G401 (cell line): ENCODE measurements around the gene HERC5. TPM values are rescaled to one million over a fixed set of nuclear protein-coding genes. Genes with fewer than 3 reads are reported as not detected.
"Not testable (repeated sequence)": the region's sequence is repeated elsewhere in the genome, so short reads cannot be mapped to it uniquely, and the experiment has no call there.

Experiments used
- DNase-seq: peaks from one replicate; pipeline ENCODE4 v3.0.0-alpha.2; 2015; ENCODE audit warnings: low spot score
- in situ Hi-C: cut with HindIII; loops from 2 replicates; pipeline ENCODE4 v1.10.0; 2016; ENCODE audit warnings: low sequenced_read_pairs, mixed read lengths
- total RNA-seq: library from RNA; depleted of rRNA; stranded (reverse); fragments of >200 nt; shearing (Covaris generic); gene quantifications from 2 replicates; pipeline ENCODE4 v1.2.3, GENCODE V29; 2014; rRNA removed

Gene HERC5
- total RNA-seq = 19.4 and 23.5 TPM in 2 replicates

- peak; percentile 46 for DNase-seq
- in situ Hi-C loops = no loop called here
Observed at GRCh38 chr4:88456670-88457306, at the start of gene HERC5. Gene HERC5, plus strand, starts transcription at chr4:88457119. Its CDS starts 151 bp downstream, at chr4:88457270.

GRCh38 chr4:88409206-88409605 is 47.7 kb upstream of the HERC5 start:
- in situ Hi-C loops = no loop called here
- no peak for DNase-seq

- in situ Hi-C loops = no loop called here
- DNase-seq = no peak
Observed at GRCh38 chr4:88409789-88410188, 47.1 kb upstream of the HERC5 start.

GRCh38 chr4:88411491-88412096 is 45.3 kb upstream of the HERC5 start:
- in situ Hi-C loops = no loop called here
- DNase-seq = no peak

GRCh38 chr4:88413801-88414200 is 43.1 kb upstream of the HERC5 start:
- in situ Hi-C loops = no loop called here
- no peak for DNase-seq

- no peak for DNase-seq
- in situ Hi-C loops = no loop called here
Observed at GRCh38 chr4:88414755-88415154, 42.2 kb upstream of the HERC5 start.

- in situ Hi-C loops = no loop called here
- DNase-seq = no peak
Observed at GRCh38 chr4:88415982-88416381, 40.9 kb upstream of the HERC5 start.

- no peak for DNase-seq
- in situ Hi-C loops = no loop called here
Observed at GRCh38 chr4:88418411-88418810, 38.5 kb upstream of the HERC5 start.

GRCh38 chr4:88419874-88420273 is 37.0 kb upstream of the HERC5 start:
- in situ Hi-C loops = no loop called here
- no peak for DNase-seq

- in situ Hi-C loops = no loop called here
- DNase-seq = no peak
Observed at GRCh38 chr4:88420844-88421243, 36.1 kb upstream of the HERC5 start.

GRCh38 chr4:88422403-88422802 is 34.5 kb upstream of the HERC5 start:
- no peak for DNase-seq
- in situ Hi-C loops = no loop called here

GRCh38 chr4:88429401-88429800 is 27.5 kb upstream of the HERC5 start:
- no peak for DNase-seq
- in situ Hi-C loops = no loop called here

- in situ Hi-C loops = no loop called here
- DNase-seq = no peak
Observed at GRCh38 chr4:88435987-88436693, 20.8 kb upstream of the HERC5 start.

- in situ Hi-C loops, DNase-seq: not testable (repeated sequence)
Observed at GRCh38 chr4:88437873-88438272, 19.0 kb upstream of the HERC5 start.

- in situ Hi-C loops = no loop called here
- DNase-seq = no peak
Observed at GRCh38 chr4:88439161-88439760, 17.7 kb upstream of the HERC5 start.

GRCh38 chr4:88440146-88440545 is 16.8 kb upstream of the HERC5 start:
- in situ Hi-C loops = no loop called here
- no peak for DNase-seq

GRCh38 chr4:88441696-88442095 is 15.2 kb upstream of the HERC5 start:
- no peak for DNase-seq
- in situ Hi-C loops = no loop called here

- in situ Hi-C loops = no loop called here
- DNase-seq = no peak
Observed at GRCh38 chr4:88442689-88443191, 14.2 kb upstream of the HERC5 start.

- in situ Hi-C loops = no loop called here
Observed at GRCh38 chr4:88443486-88443885, 13.4 kb upstream of the HERC5 start.

GRCh38 chr4:88445252-88445651 is 11.7 kb upstream of the HERC5 start:
- no peak for DNase-seq
- in situ Hi-C loops = no loop called here

More at GRCh38 chr4:88443486-88443885, 13.4 kb upstream of the HERC5 start:
- no peak for DNase-seq
